ENCODE measurements around the gene WFDC9.

WFDC9 gene

DNA sequence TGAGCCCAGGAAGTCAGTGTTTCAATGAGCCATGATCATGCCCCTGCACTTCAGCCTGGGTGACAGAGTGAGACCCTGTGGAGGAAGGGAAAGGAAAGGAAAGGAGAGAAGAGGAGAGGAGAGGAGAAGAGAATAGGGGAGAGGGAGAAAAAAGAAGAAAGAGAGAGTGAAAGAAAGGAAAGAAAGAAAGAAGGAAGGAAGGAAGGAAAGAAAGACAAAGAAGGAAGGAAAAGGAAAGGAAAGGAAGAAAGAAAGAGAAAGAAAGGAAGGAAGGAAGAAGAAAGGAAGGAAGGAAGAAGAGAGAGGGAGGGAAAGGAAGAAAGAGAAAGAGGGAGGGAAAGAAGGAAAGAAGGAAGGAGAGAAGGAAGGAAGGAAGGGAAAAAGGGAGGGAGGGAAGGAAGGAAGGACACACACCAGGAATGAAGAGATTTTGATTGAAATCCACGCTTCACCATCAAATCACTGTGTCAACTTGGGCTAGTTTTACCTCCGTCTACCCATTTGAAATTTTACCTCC, 66.3 kb downstream of the WFDC9 start:
- POLR2A ChIA-PET (ENCODE audit: low non-redundant PET) = no interaction called here

More for the DNA sequence above, 66.3 kb downstream of the WFDC9 start:
- CTCF ChIA-PET = no interaction called here
- DNase-seq (ENCODE audit: low spot score) = no peak
- no peak for TF ChIP-seq CTCF (conservative IDR thresholded peaks at IDR 0.05; ENCODE audit: low read depth)
- H3K27ac ChIP-seq = no peak overlapping the region
